Fibroblast of lung (primary cell): ENCODE data around the gene LRGUK.

Experiments used
- EZH2 ChIP-seq: IDR thresholded peaks from 2 replicates; pipeline ENCODE4 v1.5.1; 2012; ENCODE audit warnings: low read length, control low read depth, mild to moderate bottlenecking; ENCODE audit errors: missing control alignments
- TF ChIP-seq, protein P1 (sequence below), 2 donors: IDR thresholded peaks in 1 of 2; conservative IDR thresholded peaks in 1 of 2; 1 replicate in 1 of 2; 2 replicates in 1 of 2; pipeline ENCODE4 v1.5.1; 2011 to 2012; ENCODE audit warnings: low read length in 2 of 2, control low read depth in 1 of 2, inconsistent platforms in 1 of 2, low read depth in 1 of 2, mild to moderate bottlenecking in 1 of 2

DNA sequence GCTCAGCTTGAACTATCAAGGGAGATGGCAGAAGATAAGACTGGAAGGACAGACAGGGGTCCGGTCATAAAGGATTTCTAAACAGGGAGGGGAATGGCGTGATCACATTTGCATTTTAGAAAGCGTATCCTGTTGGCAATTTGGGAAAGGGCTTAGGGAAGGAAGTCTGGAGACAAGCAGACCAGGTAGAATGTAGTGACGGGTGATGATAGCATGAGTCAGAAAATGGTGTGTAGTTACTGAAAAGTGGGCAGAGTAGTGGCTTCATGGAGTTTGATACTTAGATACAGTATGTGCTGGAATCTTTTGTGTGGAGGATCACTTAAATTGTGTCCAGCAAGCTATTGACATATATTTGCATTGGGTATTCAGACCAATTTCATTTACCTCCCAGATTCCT lies 61.2 kb downstream of the LRGUK start:
- TF ChIP-seq, protein P1, sequence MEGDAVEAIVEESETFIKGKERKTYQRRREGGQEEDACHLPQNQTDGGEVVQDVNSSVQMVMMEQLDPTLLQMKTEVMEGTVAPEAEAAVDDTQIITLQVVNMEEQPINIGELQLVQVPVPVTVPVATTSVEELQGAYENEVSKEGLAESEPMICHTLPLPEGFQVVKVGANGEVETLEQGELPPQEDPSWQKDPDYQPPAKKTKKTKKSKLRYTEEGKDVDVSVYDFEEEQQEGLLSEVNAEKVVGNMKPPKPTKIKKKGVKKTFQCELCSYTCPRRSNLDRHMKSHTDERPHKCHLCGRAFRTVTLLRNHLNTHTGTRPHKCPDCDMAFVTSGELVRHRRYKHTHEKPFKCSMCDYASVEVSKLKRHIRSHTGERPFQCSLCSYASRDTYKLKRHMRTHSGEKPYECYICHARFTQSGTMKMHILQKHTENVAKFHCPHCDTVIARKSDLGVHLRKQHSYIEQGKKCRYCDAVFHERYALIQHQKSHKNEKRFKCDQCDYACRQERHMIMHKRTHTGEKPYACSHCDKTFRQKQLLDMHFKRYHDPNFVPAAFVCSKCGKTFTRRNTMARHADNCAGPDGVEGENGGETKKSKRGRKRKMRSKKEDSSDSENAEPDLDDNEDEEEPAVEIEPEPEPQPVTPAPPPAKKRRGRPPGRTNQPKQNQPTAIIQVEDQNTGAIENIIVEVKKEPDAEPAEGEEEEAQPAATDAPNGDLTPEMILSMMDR (conservative IDR thresholded peaks at IDR 0.05 in 1 of 2, IDR thresholded peaks at IDR 0.05 in 1 of 2; ENCODE audit: low read depth in 1 of 2, low read length in 2 of 2): no peak
- no peak for TF ChIP-seq EZH2
